Hepatocyte (in vitro differentiated cells): ENCODE measurements around the gene COQ9. TPM values are rescaled to one million over a fixed set of nuclear protein-coding genes. Genes with fewer than 3 reads are reported as not detected.

Source experiments
- DNase-seq: peaks from one replicate; pipeline ENCODE4 v3.0.0-alpha.2; 2016; ENCODE audit warnings: low spot score
- H2AFZ ChIP-seq: fragments of 200-600 bp; sonication (generic); 2 replicates; pipeline ENCODE4 v1.6.0; 2016; ENCODE audit warnings: antibody characterized with exemption, mild to moderate bottlenecking
- H3K27ac ChIP-seq: fragments of 200-600 bp; sonication (generic); 2 replicates; pipeline ENCODE4 v1.5.1; 2016; ENCODE audit warnings: mild to moderate bottlenecking
- H3K27me3 ChIP-seq: fragments of 200-600 bp; sonication (generic); 2 replicates; pipeline ENCODE4 v1.6.1; 2016
- H3K36me3 ChIP-seq: fragments of 200-600 bp; sonication (generic); replicated peaks from 2 replicates; pipeline ENCODE4 v1.5.1; 2016; ENCODE audit warnings: low read depth; ENCODE audit not compliant: insufficient read depth
- H3K4me1 ChIP-seq: fragments of 200-600 bp; sonication (generic); 2 replicates; pipeline ENCODE4 v1.5.1; 2016; ENCODE audit warnings: mild to moderate bottlenecking, moderate library complexity; ENCODE audit not compliant: insufficient read depth
- H3K4me2 ChIP-seq: fragments of 200-600 bp; sonication (generic); 2 replicates; pipeline ENCODE4 v1.6.0; 2016
- H3K4me3 ChIP-seq: fragments of 200-600 bp; sonication (generic); 2 replicates; pipeline ENCODE4 v1.5.1; 2016; ENCODE audit warnings: mild to moderate bottlenecking
- H3K79me2 ChIP-seq: fragments of 200-600 bp; sonication (generic); 2 replicates; pipeline ENCODE4 v1.6.0; 2017; ENCODE audit warnings: mild to moderate bottlenecking
- H3K9me2 ChIP-seq: fragments of 200-600 bp; sonication (generic); replicated peaks from 2 replicates; pipeline ENCODE4 v1.6.0; 2017; ENCODE audit warnings: mild to moderate bottlenecking; ENCODE audit not compliant: insufficient read depth
- H3K9me3 ChIP-seq: fragments of 200-600 bp; sonication (generic); 2 replicates; pipeline ENCODE4 v1.5.1; 2016; ENCODE audit warnings: low read depth, mild to moderate bottlenecking
- H4K20me1 ChIP-seq: fragments of 200-600 bp; sonication (generic); 2 replicates; pipeline ENCODE4 v1.6.0; 2016; ENCODE audit warnings: mild to moderate bottlenecking; ENCODE audit not compliant: insufficient read depth, poor library complexity, severe bottlenecking
- CTCF ChIP-seq: fragments of 200-600 bp; sonication (generic); IDR thresholded peaks from 2 replicates; pipeline ENCODE4 v1.5.1; 2016; ENCODE audit warnings: antibody characterized with exemption, mild to moderate bottlenecking; ENCODE audit not compliant: poor library complexity
- EZH2 ChIP-seq: fragments of 200-600 bp; sonication (generic); IDR thresholded peaks from 2 replicates; pipeline ENCODE4 v1.6.1; 2016; ENCODE audit warnings: antibody characterized with exemption, mild to moderate bottlenecking, borderline replicate concordance
- EZH2phosphoT487 ChIP-seq: fragments of 200-600 bp; sonication (generic); IDR thresholded peaks from one replicate; pipeline ENCODE4 v1.6.1; 2018; ENCODE audit warnings: antibody characterized with exemption, mild to moderate bottlenecking, low read depth, moderate library complexity; ENCODE audit not compliant: unreplicated experiment, severe bottlenecking
- WGBS: methylation state at CpG from one replicate; pipeline ENCODE4 v1.1.6; 2016; ENCODE audit warnings: low lambda C conversion rate; ENCODE audit errors: missing lambda C conversion rate; 5-methylcytosine and 5-hydroxymethylcytosine counted together
- polyA plus RNA-seq: library from polyadenylated mRNA; unstranded; fragments of >200 nt; fragmentation: Nextera tagmentation; extraction: Ambion mirVana; gene quantifications from 2 replicates; pipeline ENCODE4 v1.2.1, GENCODE V29; 2016
- total RNA-seq: library from RNA; depleted of rRNA; stranded (reverse); fragments of >200 nt; gene quantifications from 2 replicates; pipeline ENCODE4 v1.2.3, GENCODE V29; 2014

Gene COQ9
- total and polyA plus RNA-seq, 2 experiments from 2014 or later = 61.9 to 81.5 TPM

- no peak overlapping the region for H3K4me3 ChIP-seq
- DNase-seq = peak; percentile 34
- WGBS = 47% methylated on average over 12 of the region's 13 CpGs
- H3K27me3 ChIP-seq = no peaks in the 10 kb centered on the region
- peaks cover 27% of the 10 kb centered on the region for H3K4me1 ChIP-seq
- H2AFZ ChIP-seq = no peak overlapping the region
- H3K9me2 ChIP-seq = no peaks in the 10 kb centered on the region
- no peaks in the 10 kb centered on the region for H3K79me2 ChIP-seq
- H3K36me3 ChIP-seq = no peaks in the 10 kb centered on the region
- H4K20me1 ChIP-seq = no peaks in the 10 kb centered on the region
- no peak overlapping the region for H3K27ac ChIP-seq
- no peaks in the 10 kb centered on the region for H3K9me3 ChIP-seq
- peak overlapping the region; percentile 27 for H3K4me2 ChIP-seq
- no peak for TF ChIP-seq EZH2
- TF ChIP-seq CTCF = no peak
- no peak for TF ChIP-seq EZH2phosphoT487
Measured at GRCh38 chr16:57507136-57508034, 60.1 kb downstream of the COQ9 start.

DNA sequence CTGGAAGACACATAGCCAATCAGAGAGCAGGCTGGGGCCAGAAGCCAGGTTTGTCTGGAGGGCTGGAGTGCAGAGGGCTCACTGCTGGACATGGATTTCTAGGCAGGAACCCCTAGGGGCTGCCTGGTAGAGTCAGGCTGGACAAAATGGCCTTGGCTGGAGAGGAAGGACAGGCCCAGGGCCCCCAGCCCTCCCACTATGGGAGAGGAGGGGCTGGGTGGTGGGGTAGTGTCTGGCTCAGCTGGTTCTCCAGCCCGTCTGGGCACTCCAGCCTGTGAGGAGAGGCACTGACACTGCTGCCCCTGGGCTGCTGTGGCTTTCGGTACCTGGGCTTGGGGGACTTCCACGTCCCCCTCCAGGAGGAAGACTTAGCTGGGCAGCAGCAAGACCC, 60.8 kb downstream of the COQ9 start:
- H3K9me3 ChIP-seq = no peaks in the 10 kb centered on the region
- no peaks in the 10 kb centered on the region for H3K27me3 ChIP-seq
- no peak for TF ChIP-seq EZH2phosphoT487
- no peak for TF ChIP-seq EZH2
- no peak for TF ChIP-seq CTCF
- H3K36me3 ChIP-seq = no peaks in the 10 kb centered on the region
- H2AFZ ChIP-seq = no peak overlapping the region
- H3K9me2 ChIP-seq = no peaks in the 10 kb centered on the region
- no peak overlapping the region for H3K4me3 ChIP-seq
- H3K79me2 ChIP-seq = no peaks in the 10 kb centered on the region
- H4K20me1 ChIP-seq = no peaks in the 10 kb centered on the region
- peak; percentile 5 for DNase-seq
- 78% methylated on average over 3 of the region's 3 CpGs for WGBS
- H3K4me2 ChIP-seq = no peak overlapping the region
- peaks cover 28% of the 10 kb centered on the region for H3K4me1 ChIP-seq
- no peak overlapping the region for H3K27ac ChIP-seq

- H4K20me1 ChIP-seq = no peaks in the 10 kb centered on the region
- peak; percentile 8 for DNase-seq
- H2AFZ ChIP-seq = no peak overlapping the region
- no peak overlapping the region for H3K4me2 ChIP-seq
- H3K27ac ChIP-seq = peak overlapping the region; percentile 61
- H3K9me3 ChIP-seq = no peaks in the 10 kb centered on the region
- peaks cover 42% of the 10 kb centered on the region for H3K4me1 ChIP-seq
- H3K27me3 ChIP-seq = no peaks in the 10 kb centered on the region
- H3K36me3 ChIP-seq = no peaks in the 10 kb centered on the region
- TF ChIP-seq EZH2phosphoT487 = no peak
- TF ChIP-seq CTCF = no peak
- TF ChIP-seq EZH2 = no peak
- no peaks in the 10 kb centered on the region for H3K9me2 ChIP-seq
- H3K4me3 ChIP-seq = no peak overlapping the region
- H3K79me2 ChIP-seq = no peaks in the 10 kb centered on the region
- 80% methylated on average over 12 of the region's 12 CpGs for WGBS
Measured at GRCh38 chr16:57509231-57509923, 62.1 kb downstream of the COQ9 start.
